ENCODE results near the gene DRC7. TPM values are rescaled to one million over a fixed set of nuclear protein-coding genes. Genes with fewer than 3 reads are reported as not detected.
"Not testable (repeated sequence)": the region's sequence is repeated elsewhere in the genome, so short reads cannot be mapped to it uniquely, and the experiment has no call there.

The DRC7 gene
- polyA plus RNA-seq, 1 donor, result 0.22 TPM

- WGBS (ENCODE audit: insufficient coverage, low lambda C conversion rate), result no CpG with 5 or more reads among the region's 18 CpGs
- Histone ChIP-seq H3K27me3 (ENCODE audit: control insufficient read depth, insufficient read depth, low read length) (no peaks in the 10 kb centered on the region), H3K27ac (ENCODE audit: low read length) (no peak overlapping the region), H3K4me1 (ENCODE audit: control insufficient read depth, insufficient read depth, low read length) (peaks cover 8% of the 10 kb centered on the region), H3K9me3 (ENCODE audit: control insufficient read depth, low read depth, low read length) (no peaks in the 10 kb centered on the region), H3K36me3 (ENCODE audit: control insufficient read depth, insufficient read depth, low read length) (peaks cover 22% of the 10 kb centered on the region), H3K4me3 (ENCODE audit: low read length) (no peak overlapping the region)
- no peak for DNase-seq
Measured at GRCh38 chr16:57739756-57740422, 45.3 kb downstream of the DRC7 start.

GRCh38 chr16:57740423-57741071 is 45.9 kb downstream of the DRC7 start:
- Histone ChIP-seq H3K27me3 (ENCODE audit: control insufficient read depth, insufficient read depth, low read length) (no peaks in the 10 kb centered on the region), H3K27ac (ENCODE audit: low read length) (no peak overlapping the region), H3K36me3 (ENCODE audit: control insufficient read depth, insufficient read depth, low read length) (peaks cover 22% of the 10 kb centered on the region), H3K4me1 (ENCODE audit: control insufficient read depth, insufficient read depth, low read length) (peaks cover 8% of the 10 kb centered on the region), H3K9me3 (ENCODE audit: control insufficient read depth, low read depth, low read length) (no peaks in the 10 kb centered on the region), H3K4me3 (ENCODE audit: low read length) (no peak overlapping the region)
- WGBS (ENCODE audit: insufficient coverage, low lambda C conversion rate), result no CpG with 5 or more reads among the region's 24 CpGs
- DNase-seq, result no peak

- no CpG with 5 or more reads among the region's 16 CpGs for WGBS (ENCODE audit: insufficient coverage, low lambda C conversion rate)
- Histone ChIP-seq H3K4me3 (ENCODE audit: low read length) (no peak overlapping the region), H3K4me1 (ENCODE audit: control insufficient read depth, insufficient read depth, low read length) (peaks cover 7% of the 10 kb centered on the region), H3K27ac (ENCODE audit: low read length) (no peak overlapping the region), H3K9me3 (ENCODE audit: control insufficient read depth, low read depth, low read length) (no peaks in the 10 kb centered on the region), H3K27me3 (ENCODE audit: control insufficient read depth, insufficient read depth, low read length) (no peaks in the 10 kb centered on the region), H3K36me3 (ENCODE audit: control insufficient read depth, insufficient read depth, low read length) (peaks cover 22% of the 10 kb centered on the region)
- DNase-seq, result no peak
Measured at GRCh38 chr16:57741660-57742191, 47.1 kb downstream of the DRC7 start.

GRCh38 chr16:57742543-57742942 is 47.9 kb downstream of the DRC7 start:
- no peaks in the 10 kb centered on the region for H3K4me1 ChIP-seq (ENCODE audit: control insufficient read depth, insufficient read depth, low read length)
- no CpG with 5 or more reads among the region's 4 CpGs for WGBS (ENCODE audit: insufficient coverage, low lambda C conversion rate)
- no peaks in the 10 kb centered on the region for H3K9me3 ChIP-seq (ENCODE audit: control insufficient read depth, low read depth, low read length)
- no peaks in the 10 kb centered on the region for H3K27me3 ChIP-seq (ENCODE audit: control insufficient read depth, insufficient read depth, low read length)
- peaks cover 22% of the 10 kb centered on the region for H3K36me3 ChIP-seq (ENCODE audit: control insufficient read depth, insufficient read depth, low read length)
- H3K4me3 ChIP-seq (ENCODE audit: low read length), result no peak overlapping the region
- no peak for DNase-seq
- H3K27ac ChIP-seq (ENCODE audit: low read length), result no peak overlapping the region

- H3K27ac ChIP-seq (ENCODE audit: low read length), result no peak overlapping the region
- WGBS (ENCODE audit: insufficient coverage, low lambda C conversion rate), result no CpG with 5 or more reads among the region's 10 CpGs
- no peaks in the 10 kb centered on the region for H3K27me3 ChIP-seq (ENCODE audit: control insufficient read depth, insufficient read depth, low read length)
- H3K9me3 ChIP-seq (ENCODE audit: control insufficient read depth, low read depth, low read length), result no peaks in the 10 kb centered on the region
- no peak overlapping the region for H3K4me3 ChIP-seq (ENCODE audit: low read length)
- no peaks in the 10 kb centered on the region for H3K4me1 ChIP-seq (ENCODE audit: control insufficient read depth, insufficient read depth, low read length)
- peaks cover 27% of the 10 kb centered on the region for H3K36me3 ChIP-seq (ENCODE audit: control insufficient read depth, insufficient read depth, low read length)
- no peak for DNase-seq
Measured at GRCh38 chr16:57743458-57743857, 48.9 kb downstream of the DRC7 start.

GRCh38 chr16:57743886-57744641 is 49.5 kb downstream of the DRC7 start:
- no CpG with 5 or more reads among the region's 23 CpGs for WGBS (ENCODE audit: insufficient coverage, low lambda C conversion rate)
- Histone ChIP-seq H3K4me1 (ENCODE audit: control insufficient read depth, insufficient read depth, low read length) (no peaks in the 10 kb centered on the region), H3K4me3 (ENCODE audit: low read length) (no peak overlapping the region), H3K27me3 (ENCODE audit: control insufficient read depth, insufficient read depth, low read length) (no peaks in the 10 kb centered on the region), H3K36me3 (ENCODE audit: control insufficient read depth, insufficient read depth, low read length) (peaks cover 27% of the 10 kb centered on the region), H3K9me3 (ENCODE audit: control insufficient read depth, low read depth, low read length) (no peaks in the 10 kb centered on the region), H3K27ac (ENCODE audit: low read length) (no peak overlapping the region)
- DNase-seq, result no peak

GRCh38 chr16:57744642-57744903 is 50.0 kb downstream of the DRC7 start:
- no peaks in the 10 kb centered on the region for H3K4me1 ChIP-seq (ENCODE audit: control insufficient read depth, insufficient read depth, low read length)
- H3K27ac ChIP-seq (ENCODE audit: low read length), result no peak overlapping the region
- H3K9me3 ChIP-seq (ENCODE audit: control insufficient read depth, low read depth, low read length), result no peaks in the 10 kb centered on the region
- no peak overlapping the region for H3K4me3 ChIP-seq (ENCODE audit: low read length)
- WGBS (ENCODE audit: insufficient coverage, low lambda C conversion rate), result no CpG with 5 or more reads among the region's 7 CpGs
- DNase-seq, result no peak
- H3K27me3 ChIP-seq (ENCODE audit: control insufficient read depth, insufficient read depth, low read length), result no peaks in the 10 kb centered on the region
- peaks cover 27% of the 10 kb centered on the region for H3K36me3 ChIP-seq (ENCODE audit: control insufficient read depth, insufficient read depth, low read length)

- no peaks in the 10 kb centered on the region for H3K9me3 ChIP-seq (ENCODE audit: control insufficient read depth, low read depth, low read length)
- H3K27me3 ChIP-seq (ENCODE audit: control insufficient read depth, insufficient read depth, low read length), result no peaks in the 10 kb centered on the region
- no CpG with 5 or more reads among the region's 3 CpGs for WGBS (ENCODE audit: insufficient coverage, low lambda C conversion rate)
- H3K27ac ChIP-seq (ENCODE audit: low read length), result no peak overlapping the region
- H3K36me3 ChIP-seq (ENCODE audit: control insufficient read depth, insufficient read depth, low read length), result peaks cover 24% of the 10 kb centered on the region
- H3K4me3 ChIP-seq (ENCODE audit: low read length), result no peak overlapping the region
- no peak for DNase-seq
- no peaks in the 10 kb centered on the region for H3K4me1 ChIP-seq (ENCODE audit: control insufficient read depth, insufficient read depth, low read length)
Measured at GRCh38 chr16:57745768-57746167, 51.2 kb downstream of the DRC7 start.

GRCh38 chr16:57746316-57746715 is 51.7 kb downstream of the DRC7 start:
- not testable (repeated sequence) for H3K9me3 ChIP-seq (ENCODE audit: control insufficient read depth, low read depth, low read length); H3K4me3 ChIP-seq (ENCODE audit: low read length); H3K27ac ChIP-seq (ENCODE audit: low read length); DNase-seq; H3K4me1 ChIP-seq (ENCODE audit: control insufficient read depth, insufficient read depth, low read length); H3K27me3 ChIP-seq (ENCODE audit: control insufficient read depth, insufficient read depth, low read length)
- H3K36me3 ChIP-seq (ENCODE audit: control insufficient read depth, insufficient read depth, low read length), result peaks cover 23% of the 10 kb centered on the region
- WGBS (ENCODE audit: insufficient coverage, low lambda C conversion rate), result no CpG with 5 or more reads among the region's 7 CpGs

GRCh38 chr16:57747091-57747490 is 52.5 kb downstream of the DRC7 start:
- H3K27me3 ChIP-seq (ENCODE audit: control insufficient read depth, insufficient read depth, low read length), result no peaks in the 10 kb centered on the region
- no peaks in the 10 kb centered on the region for H3K4me1 ChIP-seq (ENCODE audit: control insufficient read depth, insufficient read depth, low read length)
- no peak for DNase-seq
- peaks cover 30% of the 10 kb centered on the region for H3K36me3 ChIP-seq (ENCODE audit: control insufficient read depth, insufficient read depth, low read length)
- no peak overlapping the region for H3K27ac ChIP-seq (ENCODE audit: low read length)
- no peak overlapping the region for H3K4me3 ChIP-seq (ENCODE audit: low read length)
- no CpG with 5 or more reads among the region's 7 CpGs for WGBS (ENCODE audit: insufficient coverage, low lambda C conversion rate)
- no peaks in the 10 kb centered on the region for H3K9me3 ChIP-seq (ENCODE audit: control insufficient read depth, low read depth, low read length)
